K562 (cell line): ENCODE results near the gene DET1. TPM values are rescaled to one million over a fixed set of nuclear protein-coding genes. Genes with fewer than 3 reads are reported as not detected.

ENCODE experiments used
- ARNT ChIP-seq, 2 experiments: fragments of 450-650 bp; IDR thresholded peaks; 2 replicates each; pipeline ENCODE4 v1.6.1; 2016; ENCODE audit warnings: mild to moderate bottlenecking in 1 of 2
- BCOR ChIP-seq: fragments of 450-650 bp; IDR thresholded peaks from 2 replicates; pipeline ENCODE4 v1.6.1; 2016
- CHAMP1 ChIP-seq: fragments of 450-650 bp; IDR thresholded peaks from 2 replicates; pipeline ENCODE4 v1.6.1; 2016; ENCODE audit warnings: mild to moderate bottlenecking
- CREB1 ChIP-seq, 2 experiments: sonication (generic) in 1 of 2; formaldehyde crosslinking in 1 of 2; IDR thresholded peaks; 2 replicates each; pipeline versions ENCODE4 v1.6.1 to v1.8.0; 2012 to 2022; ENCODE audit warnings: inconsistent platforms in 1 of 2, mild to moderate bottlenecking in 1 of 2, missing genetic modification reagents in 1 of 2, moderate library complexity in 1 of 2
- DPF2 ChIP-seq: fragments of 450-650 bp; IDR thresholded peaks from 2 replicates; pipeline ENCODE4 v1.6.1; 2016
- ESRRB ChIP-seq: fragments of 250-450 bp; sonication (Bioruptor Pico); IDR thresholded peaks from 2 replicates; pipeline ENCODE4 v1.5.0; 2020; ENCODE audit warnings: mild to moderate bottlenecking, moderate library complexity, borderline replicate concordance
- EZH2 ChIP-seq: IDR thresholded peaks from 2 replicates; pipeline ENCODE4 v1.6.1; 2012; ENCODE audit warnings: low read depth, mild to moderate bottlenecking, inconsistent platforms, low read length, borderline replicate concordance
- FOXA1 ChIP-seq: fragments of 450-650 bp; IDR thresholded peaks from 2 replicates; pipeline ENCODE4 v1.6.1; 2016; ENCODE audit warnings: mild to moderate bottlenecking, borderline replicate concordance
- GABPB1 ChIP-seq: sonication (generic); formaldehyde crosslinking; IDR thresholded peaks from 2 replicates; pipeline ENCODE4 v1.8.0; 2022; ENCODE audit warnings: mild to moderate bottlenecking, missing genetic modification reagents
- HSF4 ChIP-seq: fragments of 250-450 bp; sonication (Bioruptor Pico); IDR thresholded peaks from 2 replicates; pipeline ENCODE4 v2.1.2; 2022; ENCODE audit warnings: mild to moderate bottlenecking, moderate library complexity, borderline replicate concordance
- JUN ChIP-seq, 2 experiments: sonication (generic) in 1 of 2; formaldehyde crosslinking in 1 of 2; IDR thresholded peaks; 2 replicates each; pipeline versions ENCODE4 v1.6.1 to v1.8.0; 2012 to 2022; ENCODE audit warnings: borderline replicate concordance in 2 of 2, mild to moderate bottlenecking in 2 of 2, improper control_type of control experiment in 1 of 2, low read depth in 1 of 2, low read length in 1 of 2, missing genetic modification reagents in 1 of 2
- KLF10 ChIP-seq: fragments of 250-450 bp; sonication (Bioruptor Pico); IDR thresholded peaks from 2 replicates; pipeline ENCODE4 v1.6.1; 2021; ENCODE audit warnings: matching md5 sums
- LEF1 ChIP-seq: fragments of 450-650 bp; IDR thresholded peaks from 2 replicates; pipeline ENCODE4 v1.6.1; 2016; ENCODE audit warnings: mild to moderate bottlenecking
- MAFK ChIP-seq: IDR thresholded peaks from 2 replicates; pipeline ENCODE4 v1.6.1; 2011; ENCODE audit warnings: low read length, improper control_type of control experiment
- MBD1 ChIP-seq: fragments of 250-450 bp; sonication (Bioruptor Pico); IDR thresholded peaks from 2 replicates; pipeline ENCODE4 v1.8.0; 2022; ENCODE audit warnings: inconsistent platforms
- MIER1 ChIP-seq: fragments of 450-650 bp; IDR thresholded peaks from 2 replicates; pipeline ENCODE4 v1.6.1; 2016; ENCODE audit warnings: antibody characterized with exemption, mild to moderate bottlenecking, low read depth
- NFE2L1 ChIP-seq: fragments of 450-650 bp; IDR thresholded peaks from 2 replicates; pipeline ENCODE4 v1.6.1; 2016; ENCODE audit warnings: missing genetic modification characterization, low read depth, mild to moderate bottlenecking, missing compliant biosample characterization, moderate library complexity, borderline replicate concordance
- SMAD4 ChIP-seq: fragments of 250-450 bp; sonication (Bioruptor Pico); conservative IDR thresholded peaks from 2 replicates; pipeline ENCODE4 v1.8.0; 2021; ENCODE audit warnings: inconsistent platforms, mild to moderate bottlenecking, moderate library complexity
- SREBF1 ChIP-seq: fragments of 150-350 bp; IDR thresholded peaks from 2 replicates; pipeline ENCODE4 v1.6.1; 2014; ENCODE audit warnings: antibody characterized with exemption, low read depth, low read length, borderline replicate concordance
- SRSF9 ChIP-seq: fragments of 200-400 bp; formaldehyde crosslinking; IDR thresholded peaks from 2 replicates; pipeline ENCODE4 v1.6.1; 2017; ENCODE audit warnings: low read depth, low read length, borderline replicate concordance
- TAL1 ChIP-seq: fragments of 450-650 bp; IDR thresholded peaks from 2 replicates; pipeline ENCODE4 v1.6.1; 2016; ENCODE audit warnings: mild to moderate bottlenecking
- TARDBP ChIP-seq: fragments of 450-650 bp; IDR thresholded peaks from 2 replicates; pipeline ENCODE4 v1.6.1; 2016
- TEAD2 ChIP-seq: fragments of 450-650 bp; IDR thresholded peaks from 2 replicates; pipeline ENCODE4 v1.6.1; 2016; ENCODE audit warnings: missing genetic modification characterization, control low read depth, missing compliant biosample characterization
- TFAM ChIP-seq: fragments of 250-450 bp; sonication (Bioruptor Pico); conservative IDR thresholded peaks from 2 replicates; pipeline ENCODE4 v1.5.0; 2021; ENCODE audit warnings: mild to moderate bottlenecking, moderate library complexity
- TRIM24 ChIP-seq, 2 experiments: fragments of 450-650 bp; IDR thresholded peaks; 2 replicates each; pipeline ENCODE4 v1.6.1; 2016
- USF1 ChIP-seq: sonication (generic); formaldehyde crosslinking; IDR thresholded peaks from 2 replicates; pipeline ENCODE4 v1.9.0; 2022; ENCODE audit warnings: mild to moderate bottlenecking, missing genetic modification reagents
- ZC3H4 ChIP-seq: sonication (generic); formaldehyde crosslinking; IDR thresholded peaks from 2 replicates; pipeline ENCODE4 v1.9.0; 2021; ENCODE audit warnings: missing genetic modification reagents, borderline replicate concordance
- ZNF311 ChIP-seq: fragments of 250-450 bp; sonication (Bioruptor Pico); IDR thresholded peaks from 2 replicates; pipeline ENCODE4 v1.4.0; 2020; ENCODE audit warnings: mild to moderate bottlenecking, moderate library complexity
- polyA plus RNA-seq, 8 experiments: library from polyadenylated mRNA; depleted of rRNA in 4 of 8; stranded (reverse) in 5 of 8; unstranded in 3 of 8; fragments of >200 nt; fragmentation: Nextera tagmentation in 2 of 8; fragmentation: Illumina TruSeq in 1 of 8; extraction: Ambion mirVana in 2 of 8; extraction: Trizol in 1 of 8; gene quantifications; 2 replicates each; pipeline versions ENCODE4 v1.2.1 to v1.2.3, GENCODE V29; 2011 to 2014; ENCODE audit warnings: inconsistent platforms in 1 of 8, missing spikeins in 1 of 8
- total RNA-seq, 7 experiments: library from RNA; depleted of rRNA in 6 of 7; stranded (reverse); fragments of >200 nt in 6 of 7; fragmentation: Illumina TruSeq in 2 of 7; extraction: Trizol in 2 of 7; gene quantifications; 2 replicates each; pipeline versions ENCODE4 v1.2.1 to v1.2.3, GENCODE V29; 2011 to 2021; ENCODE audit warnings: low replicate concordance in 1 of 7

DET1 gene
- total and polyA plus RNA-seq, 9 of the 15 experiments (the other 6 are each of a cell fraction or from before 2014, with no cell fraction given), result 4.2 to 8.1 (median 6.0) TPM

DNA sequence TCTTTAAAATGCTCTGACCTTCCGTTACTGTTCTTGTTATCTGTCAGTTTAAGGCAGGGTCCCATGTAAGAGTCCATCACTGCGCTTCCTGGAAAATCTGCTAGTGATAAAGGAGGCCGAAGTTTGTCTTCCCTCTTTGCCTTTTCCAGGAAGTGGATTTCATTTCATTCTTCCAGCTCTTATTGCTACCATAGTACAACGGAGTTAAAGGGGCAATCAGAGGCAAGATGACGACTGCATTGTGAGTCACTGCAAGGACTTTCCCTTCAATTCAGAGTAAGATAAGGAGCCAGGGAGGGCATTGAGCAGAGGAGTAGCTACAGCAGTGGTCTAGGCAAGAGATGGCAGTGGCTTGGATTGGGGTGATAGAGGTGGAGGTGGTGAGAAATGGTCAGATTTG lies 17.2 kb upstream of the DET1 start (continued):
- TF ChIP-seq TAL1, result peak; percentile 38
- TF ChIP-seq EZH2, result no peak
- no peak for TF ChIP-seq NFE2L1
- peak; percentile 30; the same call in 1 of the 2 replicates for TF ChIP-seq CREB1 (IDR thresholded peaks at IDR 0.05)
- no peak for TF ChIP-seq CREB1 (CRISPR knock-in tag; IDR thresholded peaks at IDR 0.05)
- TF ChIP-seq ARNT (IDR thresholded peaks at IDR 0.05), result peak in 1 of 2 experiments; percentile 71; a peak in 1 of 4 replicates
- no peak for TF ChIP-seq MBD1
- no peak for TF ChIP-seq TARDBP
- peak; percentile 89 for TF ChIP-seq DPF2
- TF ChIP-seq GABPB1 (CRISPR knock-in tag), result no peak
- TF ChIP-seq FOXA1, result no peak
- no peak for TF ChIP-seq ZNF311
- TF ChIP-seq SRSF9, result no peak
- TF ChIP-seq ZC3H4 (CRISPR knock-in tag), result no peak
- no peak for TF ChIP-seq CHAMP1
- TF ChIP-seq TRIM24 (IDR thresholded peaks at IDR 0.05), result peak in 1 of 2 experiments; percentile 67; a peak in 3 of 4 replicates
- TF ChIP-seq SMAD4, result peak; percentile 52; the same call in 1 of the 2 replicates
- peak; percentile 94 for TF ChIP-seq JUN (IDR thresholded peaks at IDR 0.05; ENCODE audit: borderline replicate concordance, low read depth, low read length)
- TF ChIP-seq JUN (CRISPR knock-in tag; IDR thresholded peaks at IDR 0.05; ENCODE audit: borderline replicate concordance), result no peak
- no peak for TF ChIP-seq MIER1
- TF ChIP-seq SREBF1, result no peak
- TF ChIP-seq MAFK, result no peak
- peak; percentile 66; the same call in 1 of the 2 replicates for TF ChIP-seq LEF1
- no peak for TF ChIP-seq TFAM (CRISPR knock-in tag)
- TF ChIP-seq BCOR, result no peak
- no peak for TF ChIP-seq ESRRB
- no peak for TF ChIP-seq USF1 (CRISPR knock-in tag)
- TF ChIP-seq TEAD2 (tag), result no peak
- no peak for TF ChIP-seq KLF10 (CRISPR knock-in tag)
- no peak for TF ChIP-seq HSF4 (CRISPR knock-in tag)
